Nephron (organoid): ENCODE results near the gene ZSCAN10.
"Not testable (repeated sequence)": the region's sequence is repeated elsewhere in the genome, so short reads cannot be mapped to it uniquely, and the experiment has no call there.

Source experiments
- H3K27ac Mint-ChIP-seq, 3 experiments: 2 replicates each; pipeline ENCODE4 v1.8.0; 2020; ENCODE audit warnings: mixed read lengths in 3 of 3, mild to moderate bottlenecking in 2 of 3, moderate library complexity in 1 of 3
- H3K27me3 Mint-ChIP-seq: 2 replicates; pipeline ENCODE4 v1.8.0; 2021; ENCODE audit warnings: low read depth, mild to moderate bottlenecking, moderate library complexity, mixed read lengths
- H3K36me3 Mint-ChIP-seq: 2 replicates; pipeline ENCODE4 v1.8.0; 2020; ENCODE audit warnings: low read depth, mixed read lengths
- H3K4me1 Mint-ChIP-seq: 2 replicates; pipeline ENCODE4 v1.8.0; 2020; ENCODE audit warnings: mixed read lengths
- H3K4me3 Mint-ChIP-seq, 3 experiments: 2 replicates each; pipeline ENCODE4 v1.8.0; 2020; ENCODE audit warnings: mild to moderate bottlenecking in 3 of 3, mixed read lengths in 3 of 3, moderate library complexity in 2 of 3
- H3K9me3 Mint-ChIP-seq: 2 replicates; pipeline ENCODE4 v1.8.0; 2020; ENCODE audit warnings: mixed read lengths
- TF ChIP-seq, protein P1 (sequence below), 3 experiments: fragments of 200-600 bp; sonication (generic); IDR thresholded peaks; one replicate each; pipeline ENCODE4 v1.5.0; 2021; ENCODE audit warnings: antibody characterized with exemption in 3 of 3; ENCODE audit not compliant: unreplicated experiment in 3 of 3

ZSCAN10 gene

GRCh38 chr16:3057181-3058138, 41.6 kb downstream of the ZSCAN10 start:
- peaks cover 23% of the 10 kb centered on the region for H3K27me3 Mint-ChIP-seq
- peaks cover 4% of the 10 kb centered on the region for H3K36me3 Mint-ChIP-seq
- TF ChIP-seq, protein P1, sequence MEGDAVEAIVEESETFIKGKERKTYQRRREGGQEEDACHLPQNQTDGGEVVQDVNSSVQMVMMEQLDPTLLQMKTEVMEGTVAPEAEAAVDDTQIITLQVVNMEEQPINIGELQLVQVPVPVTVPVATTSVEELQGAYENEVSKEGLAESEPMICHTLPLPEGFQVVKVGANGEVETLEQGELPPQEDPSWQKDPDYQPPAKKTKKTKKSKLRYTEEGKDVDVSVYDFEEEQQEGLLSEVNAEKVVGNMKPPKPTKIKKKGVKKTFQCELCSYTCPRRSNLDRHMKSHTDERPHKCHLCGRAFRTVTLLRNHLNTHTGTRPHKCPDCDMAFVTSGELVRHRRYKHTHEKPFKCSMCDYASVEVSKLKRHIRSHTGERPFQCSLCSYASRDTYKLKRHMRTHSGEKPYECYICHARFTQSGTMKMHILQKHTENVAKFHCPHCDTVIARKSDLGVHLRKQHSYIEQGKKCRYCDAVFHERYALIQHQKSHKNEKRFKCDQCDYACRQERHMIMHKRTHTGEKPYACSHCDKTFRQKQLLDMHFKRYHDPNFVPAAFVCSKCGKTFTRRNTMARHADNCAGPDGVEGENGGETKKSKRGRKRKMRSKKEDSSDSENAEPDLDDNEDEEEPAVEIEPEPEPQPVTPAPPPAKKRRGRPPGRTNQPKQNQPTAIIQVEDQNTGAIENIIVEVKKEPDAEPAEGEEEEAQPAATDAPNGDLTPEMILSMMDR (IDR thresholded peaks at IDR 0.05; ENCODE audit: unreplicated experiment in 3 of 3): no peak
- no peak overlapping the region for H3K27ac Mint-ChIP-seq
- no peaks in the 10 kb centered on the region for H3K9me3 Mint-ChIP-seq
- H3K4me1 Mint-ChIP-seq: peaks cover 19% of the 10 kb centered on the region
- H3K4me3 Mint-ChIP-seq: peak overlapping the region; percentile 56 to 62 (median 59)

DNA sequence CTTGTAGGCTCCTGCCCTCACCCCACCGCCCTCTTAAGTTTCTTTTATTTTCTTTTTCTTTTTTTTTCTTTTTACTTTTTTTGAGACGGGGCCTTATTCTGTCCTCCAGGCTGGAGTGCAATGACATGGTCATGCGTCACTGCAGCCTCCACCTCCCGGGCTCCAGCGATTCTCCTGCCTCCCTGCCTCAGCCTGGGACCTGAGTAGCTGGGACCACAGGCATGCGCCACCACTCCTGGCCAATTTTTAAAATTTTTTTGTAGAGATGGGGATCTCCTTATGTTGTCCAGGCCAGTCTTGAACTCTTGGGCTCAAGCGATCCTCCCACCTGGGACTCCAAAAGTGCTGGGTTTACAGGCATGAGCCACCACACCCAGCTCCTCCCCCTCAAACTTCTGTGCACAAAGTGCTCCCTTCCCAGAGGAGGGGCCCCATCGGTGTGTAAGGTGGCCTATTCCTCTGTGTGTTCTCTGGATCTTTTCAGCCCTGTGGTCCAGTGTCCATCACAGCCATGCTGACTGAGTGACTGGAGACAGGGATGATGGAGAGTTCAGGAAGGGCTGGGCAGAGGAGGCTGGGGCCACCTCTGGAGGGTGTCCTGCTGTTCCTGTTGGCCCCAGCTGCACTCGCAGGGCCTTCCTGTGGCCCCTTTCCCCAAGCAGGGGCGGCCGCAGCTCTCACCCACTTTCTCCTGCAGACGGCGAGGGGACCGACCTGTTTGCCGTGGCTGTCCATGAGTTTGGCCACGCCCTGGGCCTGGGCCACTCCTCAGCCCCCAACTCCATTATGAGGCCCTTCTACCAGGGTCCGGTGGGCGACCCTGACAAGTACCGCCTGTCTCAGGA, 42.5 kb downstream of the ZSCAN10 start:
- peaks cover 31% of the 10 kb centered on the region for H3K27me3 Mint-ChIP-seq
- H3K9me3 Mint-ChIP-seq: no peaks in the 10 kb centered on the region
- H3K4me1 Mint-ChIP-seq: peaks cover 15% of the 10 kb centered on the region
- TF ChIP-seq, protein P1 (IDR thresholded peaks at IDR 0.05; ENCODE audit: unreplicated experiment in 3 of 3): no peak
- peak overlapping the region; percentile 56 to 62 (median 59) for H3K4me3 Mint-ChIP-seq
- peaks cover 4% of the 10 kb centered on the region for H3K36me3 Mint-ChIP-seq
- H3K27ac Mint-ChIP-seq: no peak overlapping the region

- H3K36me3 Mint-ChIP-seq, H3K27ac Mint-ChIP-seq, H3K9me3 Mint-ChIP-seq: not testable (repeated sequence)
- H3K27me3 Mint-ChIP-seq: peaks cover 35% of the 10 kb centered on the region
- peak overlapping the region in 2 of 3 experiments; percentile 16 to 56 for H3K4me3 Mint-ChIP-seq
- H3K4me1 Mint-ChIP-seq: peaks cover 12% of the 10 kb centered on the region
Observed at GRCh38 chr16:3055734-3056115, 43.4 kb downstream of the ZSCAN10 start.

DNA sequence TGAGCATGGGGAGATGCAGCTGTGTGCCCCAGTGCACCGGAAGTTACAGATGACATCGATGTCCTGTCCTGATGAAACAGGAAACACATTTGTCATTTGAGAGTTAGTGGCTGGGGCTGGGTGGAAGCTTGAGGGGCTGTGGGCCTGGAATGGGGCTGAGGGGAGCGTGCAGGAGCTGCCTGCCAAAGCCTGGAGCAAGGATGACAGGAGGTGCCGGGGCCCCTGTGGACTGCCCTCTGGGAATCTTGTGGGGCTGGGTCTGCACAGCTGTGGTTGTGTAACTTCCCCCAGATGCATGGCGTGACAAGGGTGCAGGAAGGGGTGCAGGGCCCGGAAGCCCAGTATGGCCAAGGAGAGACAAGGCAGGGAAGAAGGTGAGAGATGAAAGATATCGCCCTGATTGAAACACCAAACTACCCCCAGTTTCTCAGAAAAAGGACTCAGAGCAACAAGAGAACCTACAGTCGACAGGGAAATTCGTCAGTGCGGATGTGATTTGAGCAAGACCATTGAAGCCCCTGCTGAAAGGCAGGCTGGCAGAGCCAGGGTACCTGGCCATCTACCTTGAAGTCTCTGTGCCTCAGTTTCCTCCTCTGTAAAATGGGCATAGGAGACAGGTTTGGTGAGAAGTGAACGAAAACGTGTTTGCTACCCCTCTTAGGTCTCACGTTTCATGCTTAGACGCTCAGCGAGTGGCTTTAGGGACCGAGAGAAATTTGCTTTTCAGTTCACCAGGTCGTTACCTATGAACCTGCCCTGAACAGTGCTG, 43.9 kb downstream of the ZSCAN10 start:
- Mint-ChIP-seq H3K4me3 (peak overlapping the region in 1 of 3 experiments; percentile 37), H3K27ac (no peak overlapping the region)

DNA sequence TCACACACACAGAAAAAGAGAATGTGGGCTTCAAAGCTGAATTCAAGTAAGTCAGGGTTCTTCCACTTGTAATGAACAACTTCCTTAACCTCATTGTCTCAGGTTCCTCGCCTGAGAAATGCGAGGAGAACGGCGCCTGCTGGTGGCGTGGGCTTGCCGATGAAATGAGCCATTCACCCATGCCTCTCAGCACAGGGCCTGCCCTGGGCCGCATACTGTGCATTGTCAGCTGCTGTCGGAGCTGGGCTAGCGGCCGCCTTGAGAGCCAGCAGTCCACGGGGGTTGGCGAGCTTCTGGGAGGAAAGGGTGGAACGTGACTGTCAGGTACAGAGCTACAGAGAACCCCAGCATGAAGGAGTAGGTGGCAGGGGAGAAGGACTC, 45.8 kb downstream of the ZSCAN10 start:
- H3K36me3 Mint-ChIP-seq, H3K27ac Mint-ChIP-seq, H3K9me3 Mint-ChIP-seq, H3K4me1 Mint-ChIP-seq, H3K4me3 Mint-ChIP-seq: not testable (repeated sequence)
- H3K27me3 Mint-ChIP-seq: peaks cover 46% of the 10 kb centered on the region

More for the DNA sequence above, 43.9 kb downstream of the ZSCAN10 start:
- Mint-ChIP-seq H3K4me1 (peaks cover 7% of the 10 kb centered on the region), H3K9me3 (no peaks in the 10 kb centered on the region), H3K27me3 (peaks cover 35% of the 10 kb centered on the region), H3K36me3 (peaks cover 4% of the 10 kb centered on the region)
- TF ChIP-seq, protein P1 (IDR thresholded peaks at IDR 0.05; ENCODE audit: unreplicated experiment in 3 of 3): no peak

DNA sequence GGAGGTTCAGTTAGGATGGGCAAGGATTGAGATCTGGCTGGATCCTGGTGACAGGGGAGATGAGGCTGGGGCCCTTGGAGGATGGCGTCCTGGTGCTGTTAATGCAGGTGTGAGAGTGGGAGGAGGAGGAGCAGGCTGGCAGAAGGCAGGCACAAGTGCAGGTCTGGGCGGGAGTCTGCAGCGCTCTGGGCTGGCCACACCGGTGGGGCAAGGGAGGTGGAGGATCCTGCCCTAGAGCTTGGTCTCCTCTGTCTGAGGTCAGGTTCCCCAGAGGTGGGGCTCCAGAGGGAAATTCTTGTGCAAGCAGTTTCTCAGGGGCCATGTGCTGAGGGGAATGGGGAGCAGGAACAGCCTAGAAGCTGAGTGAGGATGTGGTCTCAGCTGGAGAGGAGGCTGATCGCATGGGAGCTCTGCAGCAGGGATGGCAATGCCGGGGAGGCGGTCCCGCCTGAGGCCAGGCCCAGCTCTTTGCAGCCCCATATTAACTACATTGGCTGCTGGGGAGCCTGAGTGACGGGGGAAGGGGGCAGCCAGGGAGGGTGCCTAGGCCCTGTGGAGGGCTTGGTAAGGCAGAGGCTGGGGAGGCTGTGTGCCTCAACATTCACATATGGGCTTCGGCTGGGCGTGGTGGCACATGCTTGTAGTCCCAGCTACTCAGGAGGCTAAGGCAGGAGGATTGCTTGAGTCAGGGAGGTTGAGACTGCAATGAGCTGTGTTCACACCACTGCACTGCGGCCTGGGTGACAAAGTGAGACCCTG, 46.3 kb downstream of the ZSCAN10 start:
- H3K4me1 Mint-ChIP-seq, H3K27ac Mint-ChIP-seq, H3K9me3 Mint-ChIP-seq, H3K36me3 Mint-ChIP-seq, H3K4me3 Mint-ChIP-seq: not testable (repeated sequence)
- H3K27me3 Mint-ChIP-seq: peaks cover 52% of the 10 kb centered on the region
